ENCODE measurements around the gene CUL1.

CUL1 gene

DNA sequence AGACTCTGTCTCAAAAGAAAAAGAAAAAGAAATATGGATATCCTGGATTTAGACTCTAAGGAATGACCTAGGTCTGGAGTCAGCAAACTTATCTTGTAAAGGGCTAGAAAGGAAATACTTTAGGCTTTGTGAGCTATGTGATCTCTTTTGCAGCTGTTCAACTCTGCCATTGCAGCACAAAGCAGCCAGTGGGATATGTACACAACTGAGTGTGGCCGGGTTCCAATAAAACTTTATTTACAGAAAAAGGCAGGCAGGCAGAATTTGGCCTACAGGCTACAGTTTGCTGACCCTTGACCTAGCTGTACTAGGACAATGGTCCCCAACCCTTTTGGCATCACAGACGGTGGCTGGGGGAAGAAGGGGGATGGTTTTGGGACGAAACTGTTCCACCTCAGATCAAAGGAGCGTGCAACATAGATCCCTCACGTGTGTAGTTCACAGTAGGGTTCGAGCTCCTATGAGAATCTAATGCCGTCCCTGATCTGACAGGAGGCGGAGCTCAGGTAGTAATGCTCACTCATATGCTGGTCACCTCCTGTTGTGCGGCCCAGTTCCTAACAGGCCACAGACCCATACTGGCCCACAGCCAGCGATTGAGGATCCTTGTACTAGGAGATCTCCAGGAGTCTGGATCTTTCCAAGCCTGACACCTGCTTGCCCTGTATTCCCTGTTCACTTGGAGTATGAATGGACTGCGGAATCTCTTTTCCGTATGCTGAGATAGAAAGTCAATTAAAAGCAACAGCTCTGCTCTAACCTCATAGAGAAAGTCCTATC, 63.0 kb downstream of the CUL1 start:
- no peak for DNase-seq (ENCODE audit: low read depth)

DNA sequence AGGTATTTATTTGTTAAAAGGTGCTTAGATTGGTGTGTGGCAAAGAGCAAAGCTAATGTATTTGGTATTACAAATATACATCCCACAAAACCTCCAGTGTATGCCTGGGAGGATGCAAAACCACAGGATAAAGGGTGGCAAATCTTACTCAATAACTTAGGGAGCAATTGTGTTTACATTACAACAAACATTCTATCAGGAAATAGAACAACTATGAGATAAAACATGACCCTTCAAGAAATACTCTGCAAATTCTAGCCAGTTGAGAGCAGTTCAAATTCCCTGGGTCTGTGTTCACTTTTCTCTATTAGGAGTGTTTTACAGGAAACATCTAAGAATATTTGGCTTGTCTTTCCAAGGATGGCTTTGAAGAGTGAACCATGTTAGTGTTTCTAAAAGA, 64.9 kb downstream of the CUL1 start:
- DNase-seq (ENCODE audit: low read depth) = no peak

DNA sequence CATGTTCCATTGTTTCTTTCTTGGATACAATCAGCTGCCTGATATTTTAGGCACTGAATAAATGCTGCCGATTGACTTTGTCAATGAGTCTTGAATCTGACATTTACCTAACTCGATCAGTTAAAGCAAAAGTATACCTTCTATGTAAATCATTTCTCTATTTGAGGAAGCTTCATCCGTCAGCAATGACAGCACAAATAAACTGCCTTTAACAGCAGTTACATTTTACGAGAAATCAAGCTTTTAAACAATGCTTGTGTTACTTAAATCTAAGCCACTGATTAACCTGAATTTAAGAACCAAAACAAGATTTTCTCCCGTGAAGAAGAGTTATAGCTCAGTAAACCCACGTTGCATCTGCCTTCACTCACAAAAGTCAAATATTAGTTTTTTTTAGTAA, 71.3 kb downstream of the CUL1 start:
- DNase-seq (ENCODE audit: low read depth) = no peak

DNA sequence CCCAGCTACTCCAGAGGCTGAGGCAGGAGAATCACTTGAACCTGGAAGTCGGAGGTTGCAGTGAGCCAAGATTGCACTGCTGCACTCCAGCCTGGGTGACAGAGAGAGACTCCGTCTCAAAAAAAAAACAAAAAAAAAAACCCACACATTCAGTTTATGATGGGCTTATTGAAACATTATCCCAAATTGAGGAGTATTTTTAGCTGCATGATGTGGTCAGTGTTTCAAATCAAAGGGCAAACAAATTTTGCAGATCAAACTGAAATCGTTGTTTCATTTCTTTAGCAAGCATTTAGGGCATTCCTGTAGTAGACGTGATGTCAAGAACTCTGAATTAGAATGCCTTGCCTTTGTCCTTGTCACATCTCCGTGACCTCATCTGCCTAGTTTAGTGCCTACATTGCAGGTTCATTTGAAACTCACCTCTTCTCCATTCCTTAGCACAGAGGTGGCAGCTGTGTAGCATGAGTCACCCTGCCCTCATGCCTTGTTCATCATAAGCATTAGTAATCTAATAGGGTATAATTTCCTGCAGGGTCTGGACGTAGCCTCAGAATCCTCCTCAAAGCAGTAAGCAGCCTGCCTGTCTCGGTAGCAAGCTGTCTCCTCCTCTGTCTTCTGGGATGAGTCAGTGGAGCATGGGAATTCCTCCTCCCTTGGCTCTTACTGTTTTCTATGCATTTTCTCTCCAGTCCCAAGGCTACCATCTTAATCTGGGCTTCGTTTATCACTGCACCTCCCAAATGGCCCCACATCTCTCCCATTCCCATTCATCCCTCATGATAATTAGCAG, 73.8 kb downstream of the CUL1 start:
- DNase-seq (ENCODE audit: low read depth) = peak; percentile 9

DNA sequence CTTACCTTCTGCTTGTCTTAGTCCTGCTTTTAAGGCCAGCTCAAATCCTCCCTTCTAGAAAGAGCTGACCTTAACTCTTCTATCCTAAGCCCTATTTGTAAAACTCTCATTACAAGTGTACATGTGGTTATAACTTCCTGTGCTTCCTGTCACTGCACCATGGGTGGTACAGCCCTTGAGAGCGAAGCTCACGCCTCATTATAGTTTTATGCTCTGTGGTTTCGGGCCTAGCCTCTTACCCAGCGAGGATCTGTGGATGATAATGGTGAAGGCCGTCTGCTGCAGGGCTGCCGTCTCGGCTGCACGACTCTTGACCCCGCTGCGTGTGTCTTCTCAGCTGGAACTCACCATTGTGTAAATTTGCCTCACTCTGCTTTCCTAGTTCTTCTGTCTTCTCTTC, 74.6 kb downstream of the CUL1 start:
- peak; percentile 20 for DNase-seq (ENCODE audit: low read depth)

DNA sequence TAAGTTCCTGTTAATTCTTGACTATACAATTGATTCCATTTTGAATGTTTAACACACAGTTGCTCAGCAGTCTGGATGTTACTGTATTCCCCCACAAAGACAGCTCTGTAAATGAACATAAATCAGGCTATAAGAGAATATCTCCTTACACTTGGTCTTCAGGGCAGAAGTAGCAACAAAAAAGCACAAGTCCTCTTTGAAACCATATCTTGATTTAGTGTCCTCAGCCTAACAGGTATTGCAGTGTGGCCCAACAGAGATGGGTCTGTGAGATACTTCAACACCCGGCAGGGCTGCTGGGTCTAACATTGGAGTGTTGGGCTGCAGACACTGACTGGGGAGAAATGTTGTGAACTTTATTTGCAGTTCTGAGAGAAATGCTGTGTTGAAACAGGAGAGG, 75.8 kb downstream of the CUL1 start:
- no peak for DNase-seq (ENCODE audit: low read depth)

DNA sequence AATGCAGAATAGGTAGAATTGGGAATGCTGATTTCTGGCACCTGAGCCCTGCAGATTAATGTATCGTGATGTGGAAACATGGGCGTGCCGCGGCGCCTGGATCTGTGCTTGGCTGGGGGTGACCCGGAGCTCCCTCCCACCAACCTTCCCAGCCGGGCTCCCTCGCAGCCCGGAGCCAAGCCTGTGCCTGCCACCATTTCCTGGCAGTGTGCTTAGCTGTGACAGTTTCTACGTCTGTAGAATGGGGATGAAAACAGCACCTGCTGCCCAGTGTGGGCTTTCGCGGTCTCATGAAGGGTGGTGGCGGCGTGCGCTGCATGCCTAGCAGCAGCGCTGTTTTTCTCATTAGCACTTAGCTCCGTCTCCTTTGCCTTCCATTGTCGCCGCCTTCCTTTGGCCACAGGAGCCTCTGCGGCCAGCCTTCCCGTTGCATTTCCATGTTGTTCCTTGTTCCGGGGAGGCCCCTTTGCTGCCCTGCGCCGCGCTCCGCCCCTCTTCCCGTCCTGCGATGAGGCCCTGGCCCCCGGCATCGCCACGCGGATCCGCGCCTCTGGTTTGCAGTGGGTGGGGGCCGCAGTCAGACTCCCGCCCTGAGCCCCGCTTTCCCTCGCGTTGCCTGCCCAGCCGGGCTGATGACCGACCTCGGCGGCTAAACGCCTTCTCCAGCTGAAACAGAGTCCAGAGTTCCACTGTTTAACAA, 84.2 kb downstream of the CUL1 start:
- DNase-seq (ENCODE audit: low read depth) = no peak

DNA sequence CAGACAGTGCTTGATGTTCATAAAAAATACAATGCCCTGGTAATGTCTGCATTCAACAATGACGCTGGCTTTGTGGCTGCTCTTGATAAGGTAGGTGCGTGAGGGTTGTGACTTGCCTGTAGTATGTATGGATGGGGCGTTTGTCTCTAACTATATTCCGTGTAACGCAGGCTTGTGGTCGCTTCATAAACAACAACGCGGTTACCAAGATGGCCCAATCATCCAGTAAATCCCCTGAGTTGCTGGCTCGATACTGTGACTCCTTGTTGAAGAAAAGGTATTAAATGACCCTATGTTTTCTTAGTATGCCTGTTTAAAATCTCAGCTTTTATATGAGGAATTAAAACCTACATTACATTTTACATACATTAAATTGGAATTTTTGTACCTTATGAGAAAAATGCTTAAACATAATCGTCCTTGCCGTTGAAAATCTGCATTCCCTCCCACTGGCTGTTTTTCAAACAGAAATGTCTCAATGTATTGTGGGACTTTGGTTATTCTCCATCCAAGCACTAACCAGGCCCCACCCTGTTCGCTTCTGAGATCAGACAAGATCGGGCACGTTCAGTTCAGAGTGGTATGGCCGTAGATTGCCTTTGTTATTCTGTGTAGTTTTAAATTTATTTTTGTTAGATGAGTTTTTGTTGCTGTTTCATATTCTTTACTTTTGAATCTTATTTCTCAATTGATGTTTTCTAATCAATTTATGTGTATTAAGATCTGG, 85.3 kb downstream of the CUL1 start:
- DNase-seq (ENCODE audit: low read depth) = no peak

DNA sequence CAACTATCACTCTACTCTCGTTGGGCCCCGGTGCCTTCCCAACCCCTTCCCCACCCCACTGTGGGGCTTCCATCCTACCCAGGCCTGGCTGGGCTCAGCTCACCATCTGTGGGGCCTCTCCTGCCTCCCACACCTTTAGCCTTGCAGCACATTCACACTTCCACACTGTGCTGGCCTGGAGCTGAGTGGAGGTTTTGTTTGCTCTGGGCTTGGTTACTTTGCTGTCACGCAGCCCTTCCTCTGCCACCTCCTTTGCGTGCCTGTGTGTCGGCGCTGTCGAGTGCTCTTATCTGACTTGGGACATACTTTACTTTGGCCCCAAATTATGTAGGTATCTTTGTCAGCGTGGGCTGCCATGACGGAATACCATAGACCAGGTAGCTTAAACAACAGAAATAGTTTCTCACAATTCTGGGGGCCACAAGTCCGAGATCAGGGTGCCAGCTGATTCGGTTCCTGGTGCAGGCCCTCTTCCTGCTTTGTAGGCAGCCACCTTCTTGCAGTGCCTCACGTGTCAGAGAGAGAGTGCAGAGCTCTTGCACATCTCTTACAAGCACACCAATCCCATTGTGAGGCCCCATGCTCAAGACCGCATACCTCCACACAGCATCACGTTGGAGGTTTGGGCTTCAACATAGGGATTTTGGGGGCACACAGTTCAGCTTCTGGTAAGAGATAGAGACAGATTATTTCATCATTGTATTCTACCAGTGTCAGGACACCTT, 89.0 kb downstream of the CUL1 start:
- no peak for DNase-seq (ENCODE audit: low read depth)

DNA sequence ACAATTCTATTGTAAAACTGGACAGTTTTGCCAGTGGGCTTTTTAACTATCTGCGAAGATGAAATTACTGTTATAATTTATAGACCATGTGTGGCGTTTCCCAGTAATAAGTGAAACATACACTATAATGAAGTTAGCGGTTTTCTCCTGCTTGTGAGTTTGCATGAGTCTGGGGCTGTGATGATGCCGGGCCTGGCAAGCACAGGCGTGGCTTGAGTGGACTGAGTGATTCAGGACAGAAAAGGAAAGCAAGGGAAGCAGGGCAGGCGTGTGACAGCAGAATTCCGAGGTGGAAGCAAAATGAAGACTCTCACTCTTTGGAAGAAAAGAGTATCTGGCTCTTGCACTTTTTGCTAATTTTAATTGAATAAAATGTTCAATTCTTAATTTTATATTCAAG, 90.5 kb downstream of the CUL1 start:
- DNase-seq (ENCODE audit: low read depth) = no peak

DNA sequence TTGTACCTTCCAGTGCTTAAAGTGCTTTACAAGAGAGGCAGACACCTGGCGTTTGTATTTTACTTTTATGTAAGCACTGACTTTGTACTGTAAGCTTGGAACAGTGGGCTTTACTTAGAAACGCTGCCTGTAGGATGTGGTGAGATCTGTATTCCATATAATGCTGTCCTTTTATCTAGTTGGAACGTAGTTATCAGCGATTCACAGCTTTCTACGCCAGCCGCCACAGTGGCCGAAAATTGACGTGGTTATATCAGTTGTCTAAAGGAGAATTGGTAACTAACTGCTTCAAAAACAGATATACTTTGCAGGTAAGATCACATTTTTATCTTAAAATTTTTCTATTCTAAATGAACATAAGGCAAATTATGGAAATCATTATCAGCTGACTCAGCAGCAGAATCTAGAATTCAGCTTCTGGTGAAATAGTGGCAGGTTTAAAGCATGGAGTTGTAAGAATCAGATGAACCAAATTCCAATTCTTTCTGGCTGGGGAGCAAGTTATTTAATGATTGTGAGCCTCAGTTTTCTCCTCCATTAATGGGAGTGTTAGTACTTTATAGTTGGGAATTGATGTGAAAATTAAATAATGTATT, 91.5 kb downstream of the CUL1 start:
- DNase-seq (ENCODE audit: low read depth) = no peak

DNA sequence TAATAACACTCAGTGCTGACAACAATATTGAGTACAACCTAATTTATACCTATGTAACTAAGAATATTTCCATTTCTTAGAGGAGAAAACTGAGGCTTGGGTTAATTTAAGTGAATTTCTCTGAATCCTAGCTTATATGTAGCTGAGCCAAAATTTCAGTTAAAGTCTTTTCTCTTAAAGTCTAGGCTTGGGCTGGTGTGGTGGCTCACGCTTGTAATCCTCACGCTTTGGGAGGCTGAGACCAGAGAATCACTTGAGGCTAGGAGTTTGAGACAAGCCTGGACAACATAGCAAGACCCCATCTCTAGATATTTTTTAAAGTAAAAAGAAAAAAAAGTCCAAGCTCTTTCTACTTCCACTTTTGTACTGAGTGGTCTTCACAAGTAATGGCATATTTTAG, 92.1 kb downstream of the CUL1 start:
- DNase-seq (ENCODE audit: low read depth) = no peak

DNA sequence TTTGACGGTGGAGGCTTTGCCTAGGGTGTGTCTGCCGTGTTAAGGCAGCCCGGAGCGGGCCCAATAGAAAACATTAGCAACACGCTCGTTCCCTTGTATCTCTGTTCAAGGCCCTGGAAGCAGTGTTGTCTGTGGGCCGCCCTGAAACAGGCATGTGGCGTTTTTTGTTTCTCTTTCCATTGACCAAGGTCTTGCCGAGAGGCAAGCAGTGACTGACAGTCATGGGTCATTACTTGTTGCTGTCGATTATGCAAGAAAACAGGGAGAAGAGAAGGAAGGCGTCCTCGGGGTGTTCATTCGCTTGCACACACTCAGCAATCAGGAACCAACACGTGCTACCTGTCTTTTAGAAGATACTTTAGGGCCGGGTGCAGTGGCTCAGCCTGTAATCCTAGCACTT, 92.8 kb downstream of the CUL1 start:
- DNase-seq (ENCODE audit: low read depth) = no peak

DNA sequence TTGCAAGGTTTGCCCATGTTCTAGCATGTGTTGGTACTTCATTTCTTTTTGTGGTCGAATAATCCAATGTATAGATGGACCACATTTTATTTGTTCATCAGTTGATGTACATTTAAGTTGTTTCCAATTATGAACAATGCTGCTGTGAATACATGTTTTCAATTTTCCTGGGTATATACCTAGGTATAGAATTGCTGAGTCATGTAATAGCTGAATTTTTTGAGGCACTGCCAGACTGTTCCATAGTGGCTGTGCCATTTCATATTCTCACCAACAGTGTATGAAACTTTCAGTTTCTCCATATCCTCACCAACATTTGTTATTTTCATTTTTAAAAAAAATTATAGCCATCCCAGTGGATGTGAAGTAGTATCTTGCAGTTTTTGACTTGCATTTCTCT, 94.9 kb downstream of the CUL1 start:
- DNase-seq (ENCODE audit: low read depth) = no peak

DNA sequence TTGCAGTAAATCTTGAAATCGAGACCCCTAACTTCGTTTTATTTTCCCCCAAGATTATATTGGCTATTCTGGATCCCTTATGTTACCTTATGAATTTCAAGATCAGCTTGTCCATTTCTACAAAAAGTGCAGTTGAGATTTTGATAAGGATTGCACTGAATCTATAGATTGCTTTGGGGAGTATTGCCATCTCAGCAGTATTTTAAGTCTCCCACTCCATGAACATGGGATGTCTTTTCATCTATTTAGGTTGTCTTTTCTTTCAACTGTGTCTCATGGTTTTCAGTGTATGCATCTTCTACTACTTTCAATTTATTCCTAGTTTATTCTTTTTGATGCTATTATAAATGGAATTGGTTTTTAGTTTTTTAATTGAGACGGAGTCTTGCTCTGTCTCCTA, 95.8 kb downstream of the CUL1 start:
- no peak for DNase-seq (ENCODE audit: low read depth)

DNA sequence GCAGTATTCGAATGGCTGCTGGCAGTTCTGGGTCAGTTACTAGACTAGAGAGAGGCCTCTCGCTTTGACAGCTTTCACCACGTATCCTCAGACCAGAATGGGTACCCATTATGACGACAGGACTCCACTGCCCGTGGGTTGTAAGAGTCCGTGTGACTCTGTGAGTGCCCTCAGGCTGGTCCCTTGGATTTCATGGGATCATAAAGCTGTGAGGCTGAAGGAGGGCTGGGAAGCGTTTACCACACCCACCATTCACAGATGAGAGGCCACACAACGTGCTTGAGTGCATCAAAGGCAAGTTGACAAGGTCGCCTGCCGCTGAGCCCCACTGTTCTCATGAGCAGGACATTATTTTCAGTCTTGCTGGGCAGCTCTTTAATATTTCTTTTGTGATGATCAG, 98.1 kb downstream of the CUL1 start:
- no peak for DNase-seq (ENCODE audit: low read depth)

DNA sequence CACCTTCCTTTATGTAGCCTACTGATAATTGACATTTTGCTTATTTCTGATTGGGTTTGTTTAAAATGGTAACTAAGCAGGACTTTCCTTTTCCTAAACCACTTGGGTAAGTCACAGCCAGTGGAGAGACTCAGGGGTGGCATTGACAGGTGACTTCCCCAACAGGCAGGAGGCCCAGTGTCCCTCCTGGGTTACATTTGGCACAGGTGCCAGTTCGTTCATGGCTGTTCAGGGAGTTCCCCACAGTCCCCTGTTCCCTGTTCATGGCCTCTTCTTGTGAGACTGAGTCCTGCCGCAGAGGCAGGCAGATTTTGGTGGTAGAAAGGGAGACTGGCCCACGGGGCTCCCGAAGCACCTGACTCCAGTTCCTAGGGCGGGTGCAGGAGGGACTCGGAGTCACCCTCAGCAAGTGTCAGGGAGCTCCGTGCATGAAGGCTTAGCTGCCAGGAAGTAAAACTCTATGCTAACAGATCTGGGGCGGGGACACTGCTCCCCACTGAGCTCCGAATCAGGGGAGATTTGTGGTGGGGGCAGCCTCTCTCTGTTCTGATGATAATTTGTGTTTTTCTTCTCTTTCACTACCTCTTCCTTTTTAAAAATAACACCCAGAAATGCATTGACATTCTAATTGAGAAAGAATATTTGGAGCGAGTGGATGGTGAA, 101.3 kb downstream of the CUL1 start:
- no peak for DNase-seq (ENCODE audit: low read depth)

DNA sequence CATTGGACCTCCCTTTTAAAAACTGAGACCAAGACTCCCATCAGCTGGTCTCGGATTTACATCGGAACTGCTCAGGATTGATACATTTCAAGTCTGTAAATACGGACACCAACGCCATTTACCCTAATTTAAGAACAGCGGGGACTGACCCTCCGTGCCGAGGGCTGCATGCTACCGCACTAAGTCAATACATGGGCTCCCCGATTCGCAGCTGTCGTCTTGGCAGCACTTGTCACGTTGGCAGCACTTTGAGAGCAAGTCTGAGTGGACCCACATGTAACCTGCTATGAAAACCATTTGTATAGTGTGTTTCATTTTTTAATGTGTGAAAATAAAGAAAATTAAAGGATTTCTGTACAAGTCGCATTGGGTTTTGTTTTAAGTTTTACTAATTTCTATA, 102.0 kb downstream of the CUL1 start:
- DNase-seq (ENCODE audit: low read depth) = no peak

DNA sequence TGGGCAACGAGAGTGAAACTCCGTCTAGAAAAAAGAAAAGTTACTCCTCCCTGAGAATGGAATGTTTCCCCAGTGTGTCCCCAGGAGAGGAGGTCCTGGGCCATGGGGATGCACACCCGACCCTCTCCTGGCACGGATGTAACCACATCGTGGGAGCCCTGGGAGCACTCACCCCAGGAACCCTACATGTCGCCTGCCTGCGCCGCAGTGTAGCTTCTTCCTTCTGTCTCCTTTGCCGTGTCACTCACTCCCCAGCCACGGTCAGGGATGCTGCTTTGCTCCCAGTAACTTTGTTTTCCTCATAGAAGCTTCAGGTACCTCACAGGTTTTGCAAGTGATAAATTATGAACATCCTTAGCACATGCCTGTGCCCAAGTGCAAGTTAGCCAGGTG, 103.4 kb downstream of the CUL1 start:
- DNase-seq (ENCODE audit: low read depth) = no peak

DNA sequence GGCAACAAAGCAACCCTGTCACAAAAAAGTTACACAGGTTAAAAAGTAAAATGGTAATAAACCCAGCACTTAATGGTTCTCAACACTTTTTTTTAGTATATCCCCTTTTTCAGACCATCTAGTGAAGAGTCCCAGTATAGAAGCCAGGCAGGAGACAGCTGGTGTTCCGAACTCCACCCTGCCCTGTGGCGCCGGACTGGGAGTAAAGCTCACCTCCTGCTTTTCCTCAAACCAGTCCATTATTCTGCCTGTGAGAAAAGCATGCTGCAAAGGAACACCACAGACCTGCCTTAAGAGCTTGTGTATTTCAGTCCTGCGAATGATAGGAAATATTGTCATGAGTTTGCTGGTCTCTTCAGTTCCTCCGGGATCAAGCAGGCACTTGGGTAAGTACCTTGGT, 104.4 kb downstream of the CUL1 start:
- DNase-seq (ENCODE audit: low read depth) = no peak

Measured in T-helper 22 cell (primary cell).